NCI-H1105 (cell line): ENCODE data around the gene TRIM71.
"Not testable (repeated sequence)": the region's sequence is repeated elsewhere in the genome, so short reads cannot be mapped to it uniquely, and the experiment has no call there.

ENCODE experiments used
- DNase-seq: peaks from one replicate; lab custom pipeline; 2025; lab: John Stamatoyannopoulos, UW

TRIM71 gene

DNA sequence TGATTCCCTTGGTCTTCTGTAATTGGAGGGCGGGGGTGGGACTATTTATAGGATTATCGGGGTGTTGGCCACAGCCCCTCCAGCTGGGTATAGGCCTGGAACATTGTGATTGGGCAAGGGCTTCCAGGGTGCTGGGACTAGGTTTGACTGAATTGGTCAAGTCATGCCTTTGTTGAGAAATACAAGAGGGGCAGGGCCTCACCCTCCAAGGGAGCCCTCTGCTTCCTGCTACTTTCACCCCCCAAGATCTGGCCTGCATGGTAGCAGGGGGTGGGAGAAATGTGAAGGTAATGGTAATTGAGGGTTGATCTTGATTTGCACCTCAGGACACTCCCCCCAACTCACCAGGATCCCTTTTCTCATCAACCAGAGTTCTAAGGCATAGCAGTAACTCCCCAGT lies 25.2 kb downstream of the TRIM71 start:
- DNase-seq: no peak

DNA sequence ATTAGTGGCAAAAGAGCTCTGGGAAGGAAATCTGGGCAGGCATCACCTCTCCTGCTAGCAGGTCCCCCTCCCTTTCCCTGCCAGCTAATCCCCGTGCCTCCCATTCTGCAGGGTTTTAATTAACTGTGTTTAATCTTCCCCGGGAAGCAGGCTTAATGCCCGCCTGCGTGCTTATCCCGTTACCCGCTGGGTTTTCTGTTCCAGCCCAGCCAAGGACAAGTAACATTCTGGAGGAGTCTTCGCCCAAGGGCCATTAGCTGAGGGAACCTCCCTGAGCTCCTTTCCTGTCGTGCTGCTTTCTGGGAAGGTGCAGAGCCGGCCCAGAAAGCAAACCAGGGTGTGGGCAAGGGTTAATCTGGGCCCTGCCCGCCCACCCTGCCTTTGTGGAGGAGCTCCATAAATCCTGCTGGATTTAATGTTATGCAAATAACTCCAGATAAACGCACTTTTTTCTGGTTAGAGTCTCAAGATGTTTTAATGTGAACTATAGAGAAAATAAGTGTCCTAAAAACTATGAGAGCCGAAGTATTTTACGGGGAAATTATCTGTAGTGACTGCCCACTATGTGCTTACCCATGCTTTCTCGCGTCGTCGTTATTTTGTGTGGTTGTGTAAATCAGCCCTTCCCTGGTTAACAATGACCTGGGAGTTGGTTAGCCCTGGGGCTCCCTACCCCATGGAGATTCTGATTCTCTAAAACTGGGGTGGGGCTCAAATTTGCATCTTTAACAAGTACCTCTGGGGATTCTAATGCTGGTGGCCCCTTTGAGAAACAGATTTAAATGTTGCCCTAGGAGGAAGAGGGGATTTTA lies 25.9 kb downstream of the TRIM71 start:
- no peak for DNase-seq

GRCh38 chr3:32844322-32844654 lies 26.5 kb downstream of the TRIM71 start:
- no peak for DNase-seq

GRCh38 chr3:32844914-32845313 lies 27.1 kb downstream of the TRIM71 start:
- peak; percentile 3 for DNase-seq

DNA sequence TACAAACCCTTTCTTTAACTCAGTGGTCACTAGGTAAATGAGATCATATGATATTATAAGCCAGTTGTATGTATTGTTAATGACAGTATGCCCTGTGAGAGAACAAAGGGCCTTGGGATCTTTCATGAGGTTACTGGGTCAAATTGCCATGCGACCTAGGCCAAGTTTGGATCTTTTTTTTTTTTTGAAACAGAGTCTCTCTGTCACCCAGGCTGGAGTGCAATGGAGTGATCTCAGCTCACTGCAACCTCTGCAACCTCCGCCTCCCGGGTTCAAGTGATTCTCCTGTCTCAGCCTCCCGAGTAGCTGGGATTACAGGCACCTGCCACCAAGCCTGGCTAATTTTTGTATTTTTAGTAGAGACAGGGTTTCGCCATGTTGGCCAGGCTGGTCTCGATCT lies 27.7 kb downstream of the TRIM71 start:
- DNase-seq: not testable (repeated sequence)

- DNase-seq: not testable (repeated sequence)
These were observed 29.2 kb downstream of the TRIM71 start for GRCh38 chr3:32847045-32847444.

GRCh38 chr3:32847528-32847927 lies 29.7 kb downstream of the TRIM71 start:
- DNase-seq: no peak

- DNase-seq: no peak
These were observed 30.4 kb downstream of the TRIM71 start for GRCh38 chr3:32848215-32848614.

DNA sequence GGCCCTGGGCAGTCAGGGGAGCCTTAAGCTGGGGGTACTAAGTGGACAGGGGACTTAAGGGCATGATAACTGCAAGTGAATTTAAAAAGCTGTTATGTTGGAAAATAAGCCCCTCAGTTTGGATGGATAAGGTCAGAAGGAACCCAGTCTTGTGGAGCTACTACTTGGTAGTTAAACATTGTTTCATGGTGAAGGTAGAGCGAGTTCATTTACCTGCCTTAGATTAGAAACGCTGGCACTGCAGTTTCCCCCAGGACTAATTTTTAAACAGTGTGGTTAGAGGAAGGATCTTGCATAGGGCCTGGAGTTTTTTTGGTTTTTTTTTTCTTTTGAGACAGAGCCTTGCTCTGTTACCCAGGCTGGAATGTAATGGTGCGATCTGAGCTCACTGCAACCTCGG lies 31.2 kb downstream of the TRIM71 start:
- DNase-seq: no peak

DNA sequence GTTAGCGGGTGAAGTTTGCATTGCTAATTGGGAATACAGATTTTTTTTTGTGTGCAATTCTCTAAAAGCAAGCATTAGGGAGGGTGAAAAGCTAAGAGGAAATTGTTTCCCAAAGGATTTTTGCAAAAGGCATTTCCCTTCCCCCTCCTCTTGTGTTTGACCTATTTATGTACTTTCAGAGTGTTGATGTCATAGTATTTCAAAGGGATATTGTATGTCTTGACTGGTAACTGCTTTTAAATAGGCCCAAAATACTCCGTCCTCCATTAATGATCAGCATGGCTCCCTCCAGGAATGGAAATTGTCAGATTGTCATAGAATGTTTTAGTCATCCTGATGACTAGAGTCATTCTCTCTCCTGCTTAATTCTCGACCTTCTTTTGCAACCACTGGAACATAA lies 32.4 kb downstream of the TRIM71 start:
- no peak for DNase-seq

- no peak for DNase-seq
These were observed 32.8 kb downstream of the TRIM71 start for GRCh38 chr3:32850636-32851035.

- DNase-seq: no peak
These were observed 34.3 kb downstream of the TRIM71 start for GRCh38 chr3:32852146-32852545.

DNA sequence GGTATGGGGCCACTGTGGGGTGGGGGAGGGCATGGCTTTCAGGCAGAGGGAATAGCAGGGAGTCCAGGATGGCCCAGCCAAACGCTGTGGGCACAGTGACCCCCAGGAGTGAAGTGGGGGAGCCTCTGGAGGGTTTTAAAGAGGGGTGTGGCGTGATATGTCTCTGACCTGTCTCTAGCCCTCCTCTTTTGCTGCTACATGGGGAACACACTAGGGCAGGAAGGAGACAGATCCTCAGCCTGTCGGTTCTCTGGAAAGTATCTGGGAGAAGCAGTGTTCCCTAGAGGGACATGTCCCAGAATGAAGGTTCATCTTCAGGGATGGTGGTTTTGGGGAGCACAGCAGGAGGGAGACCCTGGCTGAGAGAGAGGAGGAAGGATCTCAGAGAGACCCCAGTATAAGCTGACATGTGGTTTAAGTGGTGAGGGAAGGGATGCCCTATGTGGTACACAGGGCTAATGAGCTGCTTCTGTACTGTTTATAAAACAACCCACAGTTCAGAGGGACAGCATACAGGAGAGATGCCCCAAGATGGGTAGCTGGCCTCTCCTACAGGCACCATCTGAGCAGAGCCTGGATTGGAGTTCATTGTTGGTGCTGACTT lies 37.7 kb downstream of the TRIM71 start:
- no peak for DNase-seq

DNA sequence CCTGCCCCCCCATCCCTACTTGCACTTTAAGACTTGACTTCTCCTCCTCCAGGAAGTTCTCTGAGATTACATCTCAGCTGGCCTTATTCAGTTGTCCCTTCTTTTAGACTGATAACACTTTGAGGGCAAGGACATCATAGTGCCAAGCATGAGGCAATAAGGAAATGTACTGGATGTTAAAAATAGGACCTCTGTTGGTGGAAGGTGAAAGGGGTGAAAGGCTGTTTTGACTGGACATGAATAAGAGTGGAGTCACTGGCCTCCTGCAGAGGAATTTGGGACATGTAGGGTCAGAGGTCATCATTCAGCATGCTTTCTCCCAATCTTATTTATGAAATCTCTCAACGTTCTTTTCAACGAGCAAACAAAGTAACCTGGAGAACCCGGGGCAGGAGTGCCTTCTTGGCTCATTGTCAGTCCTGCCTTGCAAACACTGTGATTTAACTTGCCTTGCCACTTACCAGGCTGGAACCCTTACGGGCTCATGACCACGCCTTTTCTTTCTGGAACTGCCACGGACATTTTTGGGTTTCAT lies 38.6 kb downstream of the TRIM71 start:
- DNase-seq: no peak

DNA sequence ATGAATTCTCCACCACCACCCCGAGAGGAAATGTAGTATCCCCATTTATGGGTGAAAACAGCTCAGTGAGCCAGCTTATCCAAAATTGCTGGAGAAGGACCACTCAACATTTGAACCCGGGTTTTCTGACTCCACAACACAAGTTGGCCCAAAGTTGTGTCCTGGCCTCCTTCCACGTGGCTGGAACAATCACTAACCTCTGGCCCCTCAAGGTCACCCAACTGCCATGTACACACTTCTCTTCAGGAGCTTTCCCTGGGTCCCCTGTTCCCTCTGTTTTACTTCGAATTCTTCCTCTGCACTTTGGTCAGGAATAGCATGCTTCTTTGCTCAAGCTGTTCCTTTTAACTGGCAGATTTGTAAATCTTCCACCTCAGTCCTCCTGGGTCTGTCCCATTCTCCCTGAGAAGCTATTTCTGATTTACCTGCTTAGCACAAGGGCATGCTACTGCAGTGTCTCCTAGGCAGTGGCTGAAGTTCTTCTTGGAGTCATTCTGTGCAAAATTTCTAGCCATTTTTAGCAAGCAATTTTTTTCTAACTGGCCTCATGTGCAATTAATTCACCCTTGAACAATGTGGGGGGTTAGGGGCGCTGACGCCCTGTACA lies 39.2 kb downstream of the TRIM71 start:
- no peak for DNase-seq

GRCh38 chr3:32857921-32858320 lies 40.1 kb downstream of the TRIM71 start:
- DNase-seq: no peak

DNA sequence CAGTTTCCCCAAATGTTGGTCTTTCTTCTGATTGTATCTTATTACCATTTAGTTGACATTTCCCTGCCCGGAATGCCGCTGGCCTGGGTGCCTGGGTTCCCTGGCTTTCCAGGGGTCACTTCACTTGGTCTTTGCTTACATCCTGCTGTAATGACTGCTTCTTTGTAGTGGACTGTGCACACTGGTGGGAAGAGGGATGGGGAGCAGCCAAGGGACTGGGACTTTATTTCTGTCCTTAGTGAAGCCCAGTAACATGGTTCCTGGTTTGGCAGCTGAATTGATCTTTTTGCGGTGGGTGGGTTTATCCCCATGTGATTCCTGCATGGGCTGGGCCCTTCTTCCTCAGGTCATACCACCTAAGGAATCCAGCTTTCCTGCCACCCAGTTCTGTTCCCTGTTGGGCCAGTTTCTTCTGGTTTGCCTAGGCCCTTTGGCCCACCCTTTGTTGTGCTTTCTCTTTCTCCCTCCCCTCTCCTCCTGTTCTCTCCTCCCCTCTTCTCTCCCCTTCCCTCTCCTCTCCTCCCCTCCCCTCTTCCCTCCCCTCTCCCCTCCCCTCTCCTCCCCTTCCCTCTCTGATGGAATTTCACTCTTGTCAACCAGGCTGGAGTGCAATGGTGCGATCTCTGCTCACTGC lies 41.9 kb downstream of the TRIM71 start:
- DNase-seq: no peak

DNA sequence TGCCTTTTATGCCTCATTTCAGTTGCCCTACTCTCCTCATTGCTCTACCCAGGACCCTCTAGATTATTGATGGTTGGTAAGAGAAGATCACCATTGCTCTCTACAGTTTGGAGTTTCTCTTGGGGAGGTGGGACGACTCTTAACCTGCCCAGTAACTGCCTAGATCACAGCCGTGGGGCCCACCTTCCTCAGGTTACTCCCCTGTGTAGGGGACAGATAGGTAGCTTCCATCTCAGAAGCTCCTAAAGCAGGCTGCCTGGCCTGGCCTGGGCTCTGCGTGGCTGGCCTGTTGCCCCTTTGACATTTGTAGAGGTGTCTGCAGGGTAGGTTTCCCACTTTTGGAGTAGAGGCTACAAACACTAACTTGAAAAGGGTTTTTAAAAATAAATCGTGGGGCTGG lies 42.7 kb downstream of the TRIM71 start:
- no peak for DNase-seq

GRCh38 chr3:32861681-32862080 lies 43.9 kb downstream of the TRIM71 start:
- no peak for DNase-seq

DNA sequence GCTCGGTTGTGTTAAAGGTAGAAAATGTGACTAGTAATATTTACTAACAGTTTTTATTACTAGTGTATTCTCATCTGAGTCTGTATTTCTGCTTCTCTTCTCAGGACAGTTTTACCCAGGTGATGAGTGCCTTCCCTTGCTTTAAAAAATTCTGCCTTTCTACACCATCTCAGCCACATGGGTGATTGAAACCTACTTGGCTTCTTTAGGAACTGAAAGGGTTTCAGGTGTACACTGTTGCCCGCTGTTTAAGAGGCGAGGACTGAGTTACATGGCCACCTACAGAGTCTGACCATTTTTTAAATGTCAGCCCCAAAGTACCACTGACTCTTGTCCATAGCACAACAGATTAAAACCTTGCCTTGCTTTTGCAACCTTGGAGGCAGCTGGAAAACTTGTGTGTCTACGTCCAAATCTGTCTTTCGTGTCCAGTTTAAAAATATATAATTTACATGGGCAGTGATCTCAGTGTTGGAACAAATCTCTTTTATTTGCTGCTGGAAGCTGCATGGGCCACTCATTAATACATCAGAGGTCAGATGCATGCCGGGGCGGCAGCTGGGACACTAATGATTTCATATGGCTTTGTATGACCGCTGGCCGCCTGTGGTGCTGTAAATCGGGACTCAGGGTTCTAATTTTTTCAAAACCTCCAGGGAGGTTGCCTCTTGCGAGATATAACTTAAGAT lies 44.6 kb downstream of the TRIM71 start:
- DNase-seq: no peak

GRCh38 chr3:32862936-32863487 lies 45.2 kb downstream of the TRIM71 start:
- no peak for DNase-seq

DNA sequence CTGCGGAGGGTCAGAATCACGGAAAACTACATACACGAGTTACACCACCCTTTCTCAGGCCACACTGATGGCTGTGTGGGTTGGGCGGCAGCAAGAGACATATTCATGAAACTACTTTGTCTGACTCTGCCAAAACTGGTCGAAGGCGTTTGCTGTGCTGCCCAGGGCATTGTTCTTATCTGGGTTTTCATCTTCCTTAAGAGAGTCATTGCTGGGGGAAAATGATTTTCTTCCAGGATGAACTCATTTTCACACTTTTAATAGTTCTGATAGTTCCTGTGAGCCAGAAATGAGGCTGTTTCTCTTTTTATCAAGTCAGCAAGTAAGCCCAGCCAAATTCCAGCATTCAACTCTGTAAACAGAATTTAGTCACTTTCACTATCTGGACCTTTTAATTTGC lies 47.6 kb downstream of the TRIM71 start:
- DNase-seq: no peak
